ENCODE measurements around the gene NXPE3. TPM values are rescaled to one million over a fixed set of nuclear protein-coding genes. Genes with fewer than 3 reads are reported as not detected.
"Not testable (repeated sequence)": the region's sequence is repeated elsewhere in the genome, so short reads cannot be mapped to it uniquely, and the experiment has no call there.

Gene NXPE3
- total RNA-seq, 4 donors from 2014 or later = 1.4 to 62.7 (median 3.2) TPM

GRCh38 chr3:101861789-101862415, 82.9 kb downstream of the NXPE3 start:
- H3K27me3 ChIP-seq = no peaks in the 10 kb centered on the region
- no peak overlapping the region for H3K27ac ChIP-seq
- H3K4me3 ChIP-seq = no peak overlapping the region
- H3K9me3 ChIP-seq = no peaks in the 10 kb centered on the region
- no peak for DNase-seq
- peaks cover 0 to 8% (median 0%) of the 10 kb centered on the region in 4 donors for H3K4me1 ChIP-seq
- H3K36me3 ChIP-seq = peaks cover 0 to 54% (median 4%) of the 10 kb centered on the region in 3 donors
- TF ChIP-seq POLR2A (IDR thresholded peaks at IDR 0.05) (no peak), CTCF (IDR thresholded peaks at IDR 0.05) (no peak)

- Histone ChIP-seq H3K4me1 (peaks cover 0 to 1% (median 0%) of the 10 kb centered on the region in 4 donors), H3K4me3 (no peak overlapping the region), H3K36me3 (peaks cover 0 to 47% (median 0%) of the 10 kb centered on the region in 3 donors), H3K27me3 (no peaks in the 10 kb centered on the region), H3K27ac (no peak overlapping the region), H3K9me3 (no peaks in the 10 kb centered on the region)
- no peak for DNase-seq
- peak in 1 of 6 experiments; percentile 2 for TF ChIP-seq CTCF (IDR thresholded peaks at IDR 0.05)
- TF ChIP-seq POLR2A (IDR thresholded peaks at IDR 0.05) = no peak
Observed at GRCh38 chr3:101862416-101863165, 83.6 kb downstream of the NXPE3 start.

GRCh38 chr3:101864926-101865325, 85.9 kb downstream of the NXPE3 start:
- not testable (repeated sequence) for H3K4me1 ChIP-seq, H3K4me3 ChIP-seq, DNase-seq, H3K9me3 ChIP-seq, H3K27me3 ChIP-seq, H3K27ac ChIP-seq
- H3K36me3 ChIP-seq = peaks cover 0 to 23% (median 0%) of the 10 kb centered on the region in 3 donors

GRCh38 chr3:101865751-101866509, 86.9 kb downstream of the NXPE3 start:
- no peaks in the 10 kb centered on the region for H3K27me3 ChIP-seq
- no peak for DNase-seq
- peaks cover 0 to 5% (median 0%) of the 10 kb centered on the region in 4 donors for H3K4me1 ChIP-seq
- peaks cover 0 to 13% (median 0%) of the 10 kb centered on the region in 3 donors for H3K36me3 ChIP-seq
- TF ChIP-seq POLR2A (IDR thresholded peaks at IDR 0.05) = no peak
- no peak for TF ChIP-seq CTCF (IDR thresholded peaks at IDR 0.05)
- no peaks in the 10 kb centered on the region for H3K9me3 ChIP-seq
- no peak overlapping the region for H3K4me3 ChIP-seq
- no peak overlapping the region for H3K27ac ChIP-seq

GRCh38 chr3:101867511-101867910, 88.5 kb downstream of the NXPE3 start:
- H3K4me1 ChIP-seq = peaks cover 0 to 5% (median 0%) of the 10 kb centered on the region in 4 donors
- H3K27me3 ChIP-seq = no peaks in the 10 kb centered on the region
- no peaks in the 10 kb centered on the region for H3K9me3 ChIP-seq
- H3K27ac ChIP-seq = no peak overlapping the region
- no peak for DNase-seq
- no peak overlapping the region for H3K4me3 ChIP-seq
- H3K36me3 ChIP-seq = no peaks in the 10 kb centered on the region
- TF ChIP-seq POLR2A (IDR thresholded peaks at IDR 0.05) (no peak), CTCF (IDR thresholded peaks at IDR 0.05) (no peak)

Data from Peyer's patch (tissue), 4 donors.